Breast epithelium (tissue), 4 donors: ENCODE measurements around the gene GAB3. TPM values are rescaled to one million over a fixed set of nuclear protein-coding genes. Genes with fewer than 3 reads are reported as not detected.

Experiments
- DNase-seq, 2 donors: peaks; one replicate each; pipeline ENCODE4 v3.0.0-alpha.2; 2019; ENCODE audit warnings: low spot score in 2 of 2
- H3K27ac ChIP-seq, 2 donors: fragments of 200-600 bp; sonication (generic) in 1 of 2; one replicate each; pipeline ENCODE4 v1.5.1; 2016 to 2019; ENCODE audit warnings: mild to moderate bottlenecking in 1 of 2
- H3K27me3 ChIP-seq, 2 donors: fragments of 200-600 bp; sonication (generic) in 1 of 2; one replicate each; pipeline versions ENCODE4 v1.5.1 to v1.6.0; 2017 to 2019; ENCODE audit warnings: control low read depth in 1 of 2, mild to moderate bottlenecking in 1 of 2
- H3K36me3 ChIP-seq: fragments of 200-600 bp; one replicate; pipeline ENCODE4 v1.5.1; 2019
- H3K4me1 ChIP-seq, 2 donors: fragments of 200-600 bp; sonication (generic); one replicate each; pipeline ENCODE4 v1.5.1; 2016 to 2019; ENCODE audit warnings: control low read depth in 1 of 2
- H3K4me3 ChIP-seq, 3 donors: fragments of 200-600 bp; sonication (generic); 1 replicate in 2 of 3; 2 replicates in 1 of 3; pipeline ENCODE4 v1.5.1; 2016 to 2019; ENCODE audit warnings: mild to moderate bottlenecking in 3 of 3, moderate library complexity in 2 of 3
- H3K9me3 ChIP-seq, 2 donors: fragments of 200-600 bp; sonication (generic) in 1 of 2; one replicate each; pipeline ENCODE4 v1.5.1; 2016 to 2019; ENCODE audit warnings: control low read depth in 1 of 2
- POLR2A ChIP-seq: fragments of 450-650 bp; IDR thresholded peaks from one replicate; pipeline ENCODE4 v1.6.1; 2016; ENCODE audit warnings: antibody characterized with exemption, mild to moderate bottlenecking, moderate library complexity
- POLR2AphosphoS5 ChIP-seq, 3 donors: sonication (generic); formaldehyde crosslinking; IDR thresholded peaks; one replicate each; pipeline ENCODE4 v1.6.1; 2017; ENCODE audit warnings: antibody characterized with exemption in 3 of 3
- intact Hi-C: fragments of 100-400 bp; cut with DNase I; formaldehyde crosslinking; loops from one replicate; pipeline ENCODE4 v1.15.1; 2023; ENCODE audit warnings: low total_unique reads
- total RNA-seq, 3 donors: library from RNA; depleted of rRNA; stranded (reverse); fragments of >200 nt; gene quantifications; one replicate each; pipeline ENCODE4 v1.1.0, GENCODE V29; 2016
- TF ChIP-seq, protein P1 (sequence below), 3 donors: fragments of 450-650 bp; IDR thresholded peaks; one replicate each; pipeline ENCODE4 v1.5.1; 2016 to 2017; ENCODE audit warnings: antibody characterized with exemption in 3 of 3, mild to moderate bottlenecking in 3 of 3, moderate library complexity in 3 of 3

The GAB3 gene
- total RNA-seq, 3 donors from 2014 or later: 3.9 to 8.5 (median 5.3) TPM

DNA sequence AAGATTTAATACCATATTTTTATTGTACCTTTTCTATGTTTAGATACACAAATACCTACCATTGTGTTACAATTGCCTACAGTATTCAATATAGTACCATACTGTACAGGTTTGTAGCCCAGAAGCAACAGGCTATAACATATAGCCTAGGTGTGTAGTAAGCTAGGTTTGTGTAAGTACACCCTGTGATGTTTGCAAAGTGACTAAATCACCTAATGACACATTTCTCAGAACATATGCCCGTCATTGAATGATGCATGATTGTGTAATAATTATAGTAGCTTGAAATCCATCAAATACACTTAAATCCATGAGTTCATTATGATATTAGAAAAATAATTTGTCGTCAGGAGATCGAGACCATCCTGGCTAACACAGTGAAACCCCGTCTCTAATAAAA lies 30.8 kb downstream of the GAB3 start:
- no peak for DNase-seq
- H3K27ac ChIP-seq: no peak overlapping the region
- no peaks in the 10 kb centered on the region for H3K4me1 ChIP-seq
- peaks cover 0 to 25% of the 10 kb centered on the region in 2 donors for H3K27me3 ChIP-seq
- H3K4me3 ChIP-seq: no peak overlapping the region
- TF ChIP-seq, protein P1, sequence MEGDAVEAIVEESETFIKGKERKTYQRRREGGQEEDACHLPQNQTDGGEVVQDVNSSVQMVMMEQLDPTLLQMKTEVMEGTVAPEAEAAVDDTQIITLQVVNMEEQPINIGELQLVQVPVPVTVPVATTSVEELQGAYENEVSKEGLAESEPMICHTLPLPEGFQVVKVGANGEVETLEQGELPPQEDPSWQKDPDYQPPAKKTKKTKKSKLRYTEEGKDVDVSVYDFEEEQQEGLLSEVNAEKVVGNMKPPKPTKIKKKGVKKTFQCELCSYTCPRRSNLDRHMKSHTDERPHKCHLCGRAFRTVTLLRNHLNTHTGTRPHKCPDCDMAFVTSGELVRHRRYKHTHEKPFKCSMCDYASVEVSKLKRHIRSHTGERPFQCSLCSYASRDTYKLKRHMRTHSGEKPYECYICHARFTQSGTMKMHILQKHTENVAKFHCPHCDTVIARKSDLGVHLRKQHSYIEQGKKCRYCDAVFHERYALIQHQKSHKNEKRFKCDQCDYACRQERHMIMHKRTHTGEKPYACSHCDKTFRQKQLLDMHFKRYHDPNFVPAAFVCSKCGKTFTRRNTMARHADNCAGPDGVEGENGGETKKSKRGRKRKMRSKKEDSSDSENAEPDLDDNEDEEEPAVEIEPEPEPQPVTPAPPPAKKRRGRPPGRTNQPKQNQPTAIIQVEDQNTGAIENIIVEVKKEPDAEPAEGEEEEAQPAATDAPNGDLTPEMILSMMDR (IDR thresholded peaks at IDR 0.05): no peak
- TF ChIP-seq POLR2AphosphoS5 (IDR thresholded peaks at IDR 0.05) (no peak), POLR2A (no peak)
- no peaks in the 10 kb centered on the region for H3K36me3 ChIP-seq
- H3K9me3 ChIP-seq: peaks cover 0 to 10% of the 10 kb centered on the region in 2 donors
- intact Hi-C loops: no loop called here

DNA sequence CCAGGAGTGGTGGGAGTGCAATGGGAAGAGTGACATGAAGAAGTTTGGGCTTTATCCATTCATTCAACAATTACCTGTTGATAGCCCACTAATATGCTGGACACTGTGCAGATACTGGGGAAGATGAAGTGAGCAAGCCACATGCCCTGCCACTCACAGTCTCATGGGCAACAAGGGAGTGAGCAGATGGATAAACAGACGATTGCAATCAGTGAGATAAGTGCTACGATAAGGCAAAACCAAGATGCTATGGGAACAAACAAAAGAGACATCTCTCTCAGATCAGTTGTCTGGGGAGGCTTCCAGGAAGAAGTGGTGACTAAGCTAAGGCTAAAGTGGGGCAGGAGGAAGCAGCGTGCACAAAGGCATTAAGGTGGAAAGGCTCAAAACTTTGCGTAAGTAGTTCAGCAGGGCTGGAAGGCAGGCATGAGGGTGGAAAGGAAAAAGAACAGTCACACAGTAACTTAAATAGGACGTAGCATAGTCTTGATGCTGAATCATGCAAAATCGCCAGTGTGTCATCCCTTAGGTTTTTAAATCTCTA lies 31.7 kb downstream of the GAB3 start:
- no peaks in the 10 kb centered on the region for H3K36me3 ChIP-seq
- intact Hi-C loops: no loop called here
- H3K27ac ChIP-seq: no peak overlapping the region
- TF ChIP-seq, protein P1 (IDR thresholded peaks at IDR 0.05): no peak
- no peak for TF ChIP-seq POLR2A
- TF ChIP-seq POLR2AphosphoS5 (IDR thresholded peaks at IDR 0.05): no peak
- H3K4me1 ChIP-seq: no peaks in the 10 kb centered on the region
- no peak for DNase-seq
- H3K9me3 ChIP-seq: peaks cover 0 to 10% of the 10 kb centered on the region in 2 donors
- H3K4me3 ChIP-seq: no peak overlapping the region
- H3K27me3 ChIP-seq: peaks cover 0 to 23% of the 10 kb centered on the region in 2 donors

DNA sequence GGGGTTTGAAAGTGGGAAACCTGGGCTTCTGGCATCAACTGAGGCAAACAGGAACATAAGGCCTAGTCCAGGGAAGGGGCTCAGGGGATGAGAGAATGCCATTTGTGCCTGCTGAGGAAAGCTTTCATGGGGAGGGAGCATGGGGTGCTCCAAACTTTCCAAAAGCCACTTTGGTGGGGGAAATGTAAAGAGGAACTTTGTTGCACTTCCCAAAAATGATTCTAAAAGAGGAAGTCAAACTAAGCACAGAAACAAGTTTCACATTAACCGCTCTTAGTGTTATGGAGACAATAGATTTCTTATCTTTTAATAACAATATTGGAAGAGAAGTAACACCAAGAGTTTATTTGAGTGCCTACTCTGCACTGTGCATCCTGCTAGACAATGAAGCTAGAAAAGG lies 32.3 kb downstream of the GAB3 start:
- Histone ChIP-seq H3K27ac (no peak overlapping the region), H3K36me3 (no peaks in the 10 kb centered on the region), H3K27me3 (peaks cover 0 to 23% of the 10 kb centered on the region in 2 donors), H3K4me3 (no peak overlapping the region), H3K4me1 (no peaks in the 10 kb centered on the region), H3K9me3 (peaks cover 0 to 10% of the 10 kb centered on the region in 2 donors)
- intact Hi-C loops: no loop called here
- TF ChIP-seq, protein P1 (IDR thresholded peaks at IDR 0.05): no peak
- TF ChIP-seq POLR2AphosphoS5 (IDR thresholded peaks at IDR 0.05) (no peak), POLR2A (no peak)
- DNase-seq: no peak

DNA sequence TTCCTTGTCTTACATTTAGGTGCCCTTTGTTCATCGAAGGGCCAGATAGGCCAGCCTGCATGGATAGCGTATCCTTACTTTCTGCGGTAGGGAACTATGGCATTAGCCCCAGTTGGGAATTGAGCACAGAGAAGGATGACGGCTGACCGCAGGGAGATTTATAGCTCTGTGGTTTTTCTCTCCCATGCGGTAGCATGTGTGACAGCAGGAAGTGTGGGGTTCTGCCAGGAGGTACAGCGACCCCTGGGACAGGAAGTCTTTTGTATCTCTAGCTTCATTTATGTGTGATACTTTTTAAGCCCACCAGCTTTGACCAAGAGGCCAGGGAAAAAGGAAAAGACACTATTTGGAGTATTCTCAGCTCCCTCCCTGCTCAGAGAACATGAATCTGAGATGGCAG lies 33.1 kb downstream of the GAB3 start:
- DNase-seq: no peak
- no peaks in the 10 kb centered on the region for H3K36me3 ChIP-seq
- H3K4me3 ChIP-seq: no peak overlapping the region
- intact Hi-C loops: no loop called here
- no peak overlapping the region for H3K27ac ChIP-seq
- peaks cover 0 to 10% of the 10 kb centered on the region in 2 donors for H3K9me3 ChIP-seq
- no peak for TF ChIP-seq POLR2A
- TF ChIP-seq POLR2AphosphoS5 (IDR thresholded peaks at IDR 0.05): no peak
- TF ChIP-seq, protein P1 (IDR thresholded peaks at IDR 0.05): no peak
- no peaks in the 10 kb centered on the region for H3K4me1 ChIP-seq
- peaks cover 0 to 23% of the 10 kb centered on the region in 2 donors for H3K27me3 ChIP-seq

DNA sequence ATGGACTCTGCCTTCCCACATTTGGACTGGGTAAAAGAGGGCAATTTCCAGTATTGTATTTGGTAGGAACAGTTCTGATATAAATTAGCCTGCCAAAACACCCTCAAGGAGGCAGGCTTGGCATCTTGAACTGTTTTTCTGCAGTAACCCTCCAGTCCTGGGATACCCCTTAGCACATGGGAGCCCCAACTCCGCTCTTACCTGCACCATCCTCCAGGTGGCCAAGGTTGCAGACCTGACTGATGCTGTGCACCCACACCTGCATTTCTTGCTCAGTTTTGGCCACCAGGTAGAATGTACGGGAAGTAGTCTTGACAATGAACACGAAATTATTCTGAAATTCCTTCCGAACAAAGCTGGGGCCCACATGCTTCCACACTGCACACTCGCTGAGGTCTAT lies 35.1 kb downstream of the GAB3 start:
- Histone ChIP-seq H3K27ac (no peak overlapping the region), H3K27me3 (peaks cover 0 to 34% of the 10 kb centered on the region in 2 donors), H3K9me3 (peaks cover 0 to 2% of the 10 kb centered on the region in 2 donors), H3K36me3 (no peaks in the 10 kb centered on the region), H3K4me3 (no peak overlapping the region), H3K4me1 (no peaks in the 10 kb centered on the region)
- no peak for TF ChIP-seq POLR2A
- TF ChIP-seq, protein P1 (IDR thresholded peaks at IDR 0.05): no peak
- no peak for TF ChIP-seq POLR2AphosphoS5 (IDR thresholded peaks at IDR 0.05)
- intact Hi-C loops: no loop called here
- DNase-seq: no peak
